HCT116 (cell line): ENCODE results near the gene TCEANC. TPM values are rescaled to one million over a fixed set of nuclear protein-coding genes. Genes with fewer than 3 reads are reported as not detected.

Experiments
- ATAC-seq: fragments of 200-7000 bp; cut with Tn5 transposase; 2 replicates; pipeline ENCODE4 v1.9.1; 2020; ENCODE audit warnings: mild to moderate bottlenecking, moderate library complexity
- BruUV-seq: library from RNA; stranded (reverse); fragments of 400-500 nt; replicated peaks from 2 replicates; lab custom pipeline; 2021; lab: Mats Ljungman, UMichigan
- CTCF ChIA-PET: fragments of 300-600 bp; sonication (Branson Sonifier 250); formaldehyde crosslinking; loops from one replicate; lab custom pipeline; 2021; ENCODE audit warnings: antibody characterized with exemption; lab: Charles Lee
- POLR2A ChIA-PET: fragments of 300-600, 350-600 bp; sonication (Branson Sonifier 250); formaldehyde crosslinking; loops from one replicate; lab custom pipeline; 2021; ENCODE audit warnings: antibody characterized with exemption; lab: Charles Lee
- RAD21 ChIA-PET, 2 experiments: fragments of 300-600 bp; sonication (Branson Sonifier 250); formaldehyde crosslinking; loops; one replicate each; lab custom pipeline; 2023; ENCODE audit warnings: low total read pairs in 2 of 2; ENCODE audit not compliant: uncharacterized antibody in 2 of 2, unreplicated experiment in 2 of 2, low non-redundant PET in 1 of 2; lab: Charles Lee
- DNase-seq: peaks from one replicate; pipeline ENCODE4 v3.0.0-alpha.2; 2010; ENCODE audit warnings: low read depth, low spot score
- H2AFZ ChIP-seq: fragments of 200-600 bp; shearing (Covaris generic), sonication (generic); 2 replicates; pipeline ENCODE4 v1.6.1; 2017; ENCODE audit warnings: low read depth, mixed run types, mixed read lengths, antibody characterized with exemption, low read length; ENCODE audit not compliant: poor library complexity, severe bottlenecking
- H3K27ac ChIP-seq: 2 replicates; pipeline ENCODE4 v1.5.1; 2012; ENCODE audit warnings: low read depth, low read length
- H3K27me3 ChIP-seq: fragments of 200-600 bp; sonication (generic); 2 replicates; pipeline ENCODE4 v1.6.1; 2016; ENCODE audit warnings: mixed run types, low read length, mixed read lengths; ENCODE audit not compliant: insufficient read depth
- H3K36me3 ChIP-seq, 2 experiments: fragments of 200-500 bp in 1 of 2; fragments of 200-600 bp in 1 of 2; sonication (Bioruptor generic) in 1 of 2; sonication (generic) in 1 of 2; 2 replicates each; pipeline versions ENCODE4 v1.5.1 to v1.6.1; 2014 to 2016; ENCODE audit warnings: low read length in 2 of 2, inconsistent platforms in 1 of 2, mixed read lengths in 1 of 2, mixed run types in 1 of 2; ENCODE audit not compliant: insufficient read depth in 2 of 2, control insufficient read depth in 1 of 2
- H3K4me1 ChIP-seq, 2 experiments: fragments of 200-600 bp in 1 of 2; sonication (generic) in 1 of 2; 2 replicates each; pipeline versions ENCODE4 v1.5.1 to v1.6.1; 2012 to 2017; ENCODE audit warnings: low read length in 2 of 2, inconsistent platforms in 1 of 2, mild to moderate bottlenecking in 1 of 2, mixed read lengths in 1 of 2, mixed run types in 1 of 2, moderate library complexity in 1 of 2; ENCODE audit not compliant: insufficient read depth in 2 of 2, control insufficient read depth in 1 of 2
- H3K4me2 ChIP-seq: fragments of 200-600 bp; sonication (generic); 2 replicates; pipeline ENCODE4 v1.6.1; 2017; ENCODE audit warnings: mixed run types, low read length, mixed read lengths
- H3K4me3 ChIP-seq, 2 experiments: fragments of 200-600 bp in 1 of 2; sonication (generic) in 1 of 2; replicated peaks in 1 of 2; 2 replicates each; pipeline ENCODE4 v1.5.1; 2011 to 2016; ENCODE audit warnings: low read length in 2 of 2, control low read depth in 1 of 2, low read depth in 1 of 2, mild to moderate bottlenecking in 1 of 2, mixed read lengths in 1 of 2, mixed run types in 1 of 2
- H3K79me2 ChIP-seq: fragments of 200-600 bp; sonication (generic); 2 replicates; pipeline ENCODE4 v1.6.1; 2017; ENCODE audit warnings: mild to moderate bottlenecking, mixed run types, low read length, moderate library complexity, mixed read lengths; ENCODE audit not compliant: insufficient read depth
- H3K9ac ChIP-seq: fragments of 200-600 bp; sonication (generic); 2 replicates; pipeline ENCODE4 v1.6.1; 2016; ENCODE audit warnings: low read length, mixed read lengths
- H3K9me2 ChIP-seq: fragments of 200-600 bp; sonication (generic), shearing (Covaris generic); 2 replicates; pipeline ENCODE4 v1.6.1; 2017; ENCODE audit warnings: mixed run types, mild to moderate bottlenecking, moderate library complexity; ENCODE audit not compliant: insufficient read depth
- H3K9me3 ChIP-seq, 2 experiments: fragments of 200-500 bp in 1 of 2; fragments of 200-600 bp in 1 of 2; sonication (Bioruptor generic) in 1 of 2; sonication (generic) in 1 of 2; 2 replicates each; pipeline ENCODE4 v1.6.1; 2014 to 2017; ENCODE audit warnings: low read length in 2 of 2, mixed read lengths in 2 of 2, inconsistent platforms in 1 of 2, low read depth in 1 of 2, mild to moderate bottlenecking in 1 of 2, mixed run types in 1 of 2, moderate library complexity in 1 of 2; ENCODE audit not compliant: control insufficient read depth in 1 of 2, insufficient read depth in 1 of 2
- H4K20me1 ChIP-seq: fragments of 200-600 bp; sonication (generic), shearing (Covaris generic); 2 replicates; pipeline ENCODE4 v1.6.1; 2017; ENCODE audit warnings: mixed run types, mild to moderate bottlenecking, moderate library complexity; ENCODE audit not compliant: insufficient read depth
- CBX3 ChIP-seq: IDR thresholded peaks from 2 replicates; pipeline ENCODE4 v1.6.1; 2012; ENCODE audit warnings: low read depth
- CEBPB ChIP-seq: IDR thresholded peaks from 2 replicates; pipeline ENCODE4 v1.6.1; 2012; ENCODE audit warnings: low read depth
- CTCF ChIP-seq, 3 experiments: fragments of 200-600 bp in 1 of 3; sonication (generic) in 1 of 3; IDR thresholded peaks in 2 of 3; conservative IDR thresholded peaks in 1 of 3; 2 replicates each; pipeline ENCODE4 v1.5.1; 2012 to 2017; ENCODE audit warnings: low read depth in 2 of 3, low read length in 2 of 3, antibody characterized with exemption in 1 of 3, borderline replicate concordance in 1 of 3, control low read depth in 1 of 3, mild to moderate bottlenecking in 1 of 3, mixed read lengths in 1 of 3, mixed run types in 1 of 3, moderate library complexity in 1 of 3; ENCODE audit not compliant: insufficient read depth in 1 of 3
- EGR1 ChIP-seq: IDR thresholded peaks from 2 replicates; pipeline ENCODE4 v1.6.1; 2012; ENCODE audit warnings: low read depth
- EZH2phosphoT487 ChIP-seq: fragments of 200-600 bp; IDR thresholded peaks from 2 replicates; pipeline ENCODE4 v1.6.1; 2018; ENCODE audit warnings: antibody characterized with exemption, borderline replicate concordance
- POLR2A ChIP-seq: IDR thresholded peaks from 2 replicates; pipeline ENCODE4 v1.7.0; 2011; ENCODE audit warnings: borderline replicate concordance; ENCODE audit not compliant: insufficient read depth, insufficient read length; ENCODE audit errors: extremely low read depth
- SP1 ChIP-seq: IDR thresholded peaks from 2 replicates; pipeline ENCODE4 v1.6.1; 2012; ENCODE audit warnings: low read depth
- SRF ChIP-seq: IDR thresholded peaks from 2 replicates; pipeline ENCODE4 v1.6.1; 2012; ENCODE audit warnings: low read depth
- ZFX ChIP-seq: fragments of 450-650 bp; IDR thresholded peaks from 2 replicates; pipeline ENCODE4 v1.6.1; 2017
- intact Hi-C: fragments of 100-400 bp; cut with micrococcal nuclease; formaldehyde crosslinking; loops from 2 replicates; pipeline ENCODE4 v1.10.0; 2022
- total RNA-seq: library from RNA; stranded (reverse); gene quantifications from one replicate; pipeline ENCODE4 v1.2.1, GENCODE V29; 2021; ENCODE audit not compliant: unreplicated experiment
- TF ChIP-seq, protein P1 (sequence below): IDR thresholded peaks from 2 replicates; pipeline ENCODE4 v1.6.1; 2011; ENCODE audit warnings: mild to moderate bottlenecking, low read length, moderate library complexity; ENCODE audit not compliant: insufficient replicate concordance; ENCODE audit errors: extremely low read depth

The TCEANC gene
- total RNA-seq, 1 experiment from 2014 or later: 1.2 TPM

- ATAC-seq (no peak), DNase-seq (no peak)
- Histone ChIP-seq H3K4me1 (peaks cover 0 to 2% of the 10 kb centered on the region in 2 experiments; a peak in 1 of 4 replicates), H2AFZ (no peak overlapping the region), H3K27me3 (no peaks in the 10 kb centered on the region), H4K20me1 (no peaks in the 10 kb centered on the region), H3K4me3 (no peak overlapping the region), H3K4me2 (no peak overlapping the region), H3K9me3 (no peaks in the 10 kb centered on the region), H3K79me2 (no peaks in the 10 kb centered on the region), H3K27ac (no peak overlapping the region), H3K9ac (no peak overlapping the region), H3K9me2 (no peaks in the 10 kb centered on the region), H3K36me3 (no peaks in the 10 kb centered on the region)
- ChIA-PET POLR2A (no interaction called here), RAD21 (no interaction called here), CTCF (no interaction called here)
- intact Hi-C loops: no loop called here
- TF ChIP-seq EGR1 (no peak), CTCF (IDR thresholded peaks at IDR 0.05 in 2 of 3, conservative IDR thresholded peaks at IDR 0.05 in 1 of 3; ENCODE audit: borderline replicate concordance in 1 of 3, insufficient read depth in 1 of 3, low read depth in 2 of 3, low read length in 2 of 3) (no peak), SP1 (no peak), CBX3 (no peak), EZH2phosphoT487 (no peak), CEBPB (no peak), SRF (no peak), POLR2A (no peak), ZFX (no peak)
- TF ChIP-seq, protein P1, sequence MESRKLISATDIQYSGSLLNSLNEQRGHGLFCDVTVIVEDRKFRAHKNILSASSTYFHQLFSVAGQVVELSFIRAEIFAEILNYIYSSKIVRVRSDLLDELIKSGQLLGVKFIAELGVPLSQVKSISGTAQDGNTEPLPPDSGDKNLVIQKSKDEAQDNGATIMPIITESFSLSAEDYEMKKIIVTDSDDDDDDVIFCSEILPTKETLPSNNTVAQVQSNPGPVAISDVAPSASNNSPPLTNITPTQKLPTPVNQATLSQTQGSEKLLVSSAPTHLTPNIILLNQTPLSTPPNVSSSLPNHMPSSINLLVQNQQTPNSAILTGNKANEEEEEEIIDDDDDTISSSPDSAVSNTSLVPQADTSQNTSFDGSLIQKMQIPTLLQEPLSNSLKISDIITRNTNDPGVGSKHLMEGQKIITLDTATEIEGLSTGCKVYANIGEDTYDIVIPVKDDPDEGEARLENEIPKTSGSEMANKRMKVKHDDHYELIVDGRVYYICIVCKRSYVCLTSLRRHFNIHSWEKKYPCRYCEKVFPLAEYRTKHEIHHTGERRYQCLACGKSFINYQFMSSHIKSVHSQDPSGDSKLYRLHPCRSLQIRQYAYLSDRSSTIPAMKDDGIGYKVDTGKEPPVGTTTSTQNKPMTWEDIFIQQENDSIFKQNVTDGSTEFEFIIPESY: no peak
- no TSS peak for BruUV-seq
Measured at GRCh38 chrX:13661735-13662288, 8.9 kb downstream of the TCEANC start.
